GM19023 (cell line): ENCODE results near the gene ANXA2.
"Not testable (repeated sequence)": the region's sequence is repeated elsewhere in the genome, so short reads cannot be mapped to it uniquely, and the experiment has no call there.

Source experiments
- ATAC-seq: cut with Tn5 transposase; IDR thresholded peaks from one replicate; pipeline ENCODE4 v1.9.1; 2021; ENCODE audit warnings: mild to moderate bottlenecking, moderate library complexity; ENCODE audit not compliant: unreplicated experiment

Gene ANXA2

DNA sequence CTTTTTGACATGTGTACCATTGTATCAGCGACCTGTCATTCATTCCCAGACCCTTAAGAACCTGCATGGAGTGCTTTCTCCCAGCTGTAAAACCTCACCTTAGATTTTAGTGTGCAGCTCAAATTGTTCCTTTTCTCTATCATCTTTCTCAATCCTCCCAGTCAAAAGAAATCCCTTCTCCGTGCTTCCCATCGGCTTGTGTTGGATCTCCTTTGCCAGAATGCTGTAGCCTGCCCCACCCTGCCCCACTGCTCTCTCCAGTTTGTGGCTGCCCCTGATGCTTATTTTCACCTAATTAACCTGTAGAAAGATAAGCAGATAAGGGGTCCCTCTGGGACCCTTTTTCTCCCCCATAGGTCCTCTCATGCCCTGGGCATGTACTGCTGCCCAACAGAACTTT is 51.1 kb downstream of the ANXA2 start:
- no peak for ATAC-seq

DNA sequence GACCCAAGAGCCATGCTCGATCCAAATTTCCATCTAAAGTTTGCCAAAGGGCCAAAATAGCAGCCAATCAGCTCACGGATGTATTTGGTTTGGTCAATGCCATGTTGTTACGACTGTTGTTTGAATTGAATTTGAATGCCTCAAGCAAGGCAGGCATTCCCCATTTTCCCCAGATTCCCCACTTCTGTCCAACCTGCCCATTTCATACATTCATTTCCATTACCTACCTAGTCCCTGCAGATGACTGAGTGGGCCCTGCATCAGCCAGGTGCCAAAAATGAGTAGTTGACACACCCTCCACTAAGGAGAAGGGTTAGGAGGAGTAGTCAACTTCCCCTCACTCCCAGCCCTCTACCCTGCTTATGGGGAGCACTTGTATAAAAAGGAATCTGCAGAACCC is 51.7 kb downstream of the ANXA2 start:
- no peak for ATAC-seq

DNA sequence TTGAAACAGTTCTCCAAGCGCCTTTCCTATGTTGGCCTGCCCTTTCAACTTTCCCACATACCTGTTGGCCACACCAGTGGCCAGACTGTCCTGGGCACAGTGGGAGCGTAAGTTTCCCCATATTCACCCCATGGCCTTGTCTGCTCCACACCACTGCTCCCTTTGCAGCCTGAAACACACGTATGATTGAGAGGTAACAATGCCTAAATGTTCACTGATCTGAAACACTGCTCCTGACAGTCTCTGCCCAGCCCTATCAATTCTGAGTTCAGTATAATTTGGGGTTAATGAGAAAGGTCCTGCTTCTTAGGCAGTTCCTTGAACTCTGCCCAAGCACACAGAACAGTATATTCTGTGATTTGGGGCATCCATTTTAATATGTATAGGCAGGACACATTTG is 52.2 kb downstream of the ANXA2 start:
- no peak for ATAC-seq

DNA sequence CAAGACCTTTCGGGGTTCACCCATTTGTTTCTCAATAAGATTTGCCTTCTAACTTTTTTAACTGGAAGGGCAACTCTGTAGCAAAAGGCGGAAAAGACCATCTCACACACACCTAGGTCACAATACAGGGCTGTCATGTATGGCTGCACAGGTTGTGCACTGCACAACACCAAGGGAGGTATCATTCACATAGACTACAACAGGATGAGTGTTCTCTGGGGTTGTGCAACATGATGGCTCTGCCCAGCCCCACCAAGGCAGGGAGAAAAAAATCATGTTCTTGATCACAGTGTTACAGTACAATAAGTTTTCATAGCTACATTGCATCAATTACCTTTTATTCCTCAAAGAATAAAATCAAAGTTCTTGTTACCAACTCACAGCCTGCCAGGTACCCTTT is 52.8 kb downstream of the ANXA2 start:
- no peak for ATAC-seq

DNA sequence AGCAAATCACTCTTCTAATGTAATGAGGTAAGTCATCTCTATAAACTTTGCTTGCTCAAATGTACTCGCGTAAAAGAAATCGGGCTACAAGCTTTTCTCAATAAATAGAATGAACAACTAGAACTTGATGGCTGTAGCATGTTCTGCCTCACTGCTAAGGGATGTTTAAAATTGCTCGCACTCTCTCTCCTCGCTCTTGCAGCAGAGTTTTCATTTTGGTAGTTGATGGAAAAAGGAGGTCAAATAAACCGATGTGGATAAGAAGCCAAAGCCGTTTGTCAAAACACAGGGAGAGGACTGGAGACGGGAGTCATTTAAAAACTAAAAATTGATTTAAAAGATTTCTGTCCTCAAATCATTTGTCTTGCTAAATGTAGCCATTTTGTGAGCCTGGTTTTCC is 53.3 kb downstream of the ANXA2 start:
- ATAC-seq, result no peak

DNA sequence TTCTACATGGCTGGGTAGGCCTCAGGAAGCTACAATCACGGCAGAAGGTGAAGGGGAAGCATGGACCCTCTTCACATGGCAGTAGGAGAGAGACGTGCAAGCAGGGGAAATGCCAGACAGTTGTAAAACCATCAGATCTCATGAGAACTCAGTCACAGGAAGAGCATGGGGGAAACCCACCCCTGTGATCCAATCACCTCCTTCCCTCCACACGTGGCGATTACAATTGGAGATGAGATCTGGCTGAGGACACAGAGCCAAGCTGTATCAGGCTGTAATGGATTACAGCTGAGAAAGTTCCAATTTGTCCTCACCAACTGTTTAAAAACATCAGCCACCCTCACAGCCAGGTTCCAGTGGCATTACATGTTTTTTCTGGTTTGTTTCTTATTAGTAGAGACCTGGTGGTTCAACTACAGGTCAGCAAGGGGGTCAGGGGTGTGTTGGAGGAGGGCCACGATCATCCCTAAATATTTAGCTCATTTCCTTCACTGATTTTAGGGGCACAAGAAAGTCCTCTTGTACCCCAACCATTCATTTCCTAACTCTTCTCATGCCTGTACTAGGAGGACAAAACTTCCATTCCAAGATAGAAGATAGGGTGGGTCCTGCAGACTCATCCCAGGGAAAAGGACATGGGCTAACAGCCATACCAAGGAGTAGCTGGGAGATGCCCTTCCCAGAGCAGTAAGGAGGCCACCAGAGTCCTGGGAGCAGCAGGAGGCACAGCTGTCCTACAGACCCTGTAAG is 54.4 kb downstream of the ANXA2 start:
- ATAC-seq, result no peak

DNA sequence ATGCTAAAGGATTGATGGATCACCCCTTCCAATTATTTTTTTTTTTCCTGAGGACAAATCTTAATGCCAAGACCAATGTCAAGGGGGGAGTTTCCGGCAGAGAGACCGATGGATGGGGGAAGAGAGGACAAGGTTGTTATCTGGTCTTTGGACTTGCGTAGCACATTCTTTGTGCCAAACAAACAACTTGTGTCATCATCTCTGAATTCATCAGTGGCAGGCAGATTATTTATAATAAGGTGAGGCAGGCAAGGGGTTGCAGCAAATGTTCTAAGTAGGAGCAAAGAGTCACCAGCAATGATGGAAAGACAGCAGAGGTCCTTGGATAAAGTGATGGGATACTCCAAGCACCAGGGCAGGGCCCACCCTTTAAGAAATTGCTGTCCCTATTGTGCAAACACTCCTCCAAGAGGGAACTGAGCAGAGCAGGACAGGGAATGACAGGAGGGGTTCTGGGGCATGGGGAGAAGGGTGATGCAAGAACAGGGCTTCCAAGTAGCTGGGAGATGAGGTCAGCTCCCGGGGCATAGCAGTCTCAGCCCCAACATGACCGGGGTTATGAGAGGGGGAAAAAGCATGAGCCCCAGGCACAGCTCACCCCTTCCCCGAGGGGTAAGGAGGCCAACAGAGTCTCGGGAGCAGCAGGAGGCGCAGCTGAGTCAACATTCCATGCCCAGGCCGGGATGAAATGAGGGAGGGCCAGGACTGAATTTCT is 57.4 kb downstream of the ANXA2 start:
- ATAC-seq, result no peak

DNA sequence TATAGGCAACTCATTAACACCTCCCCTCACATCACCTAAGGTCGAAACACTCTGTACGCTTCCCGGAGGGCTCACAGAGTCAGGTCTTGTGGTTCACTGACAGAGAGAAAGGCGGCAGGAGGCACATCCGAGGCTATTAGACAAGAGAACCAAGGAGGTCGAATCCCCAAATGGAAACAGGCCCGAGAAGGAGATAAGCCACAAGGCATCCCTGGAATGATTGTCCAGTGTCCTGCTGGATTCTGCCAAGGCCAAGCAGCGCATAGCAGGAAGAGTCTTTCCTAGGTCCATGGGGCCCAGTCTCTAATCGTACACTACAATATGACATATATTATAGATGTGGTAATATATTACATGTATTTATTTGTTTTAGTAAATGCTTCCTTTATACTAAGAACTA is 58.5 kb downstream of the ANXA2 start:
- ATAC-seq, result no peak

DNA sequence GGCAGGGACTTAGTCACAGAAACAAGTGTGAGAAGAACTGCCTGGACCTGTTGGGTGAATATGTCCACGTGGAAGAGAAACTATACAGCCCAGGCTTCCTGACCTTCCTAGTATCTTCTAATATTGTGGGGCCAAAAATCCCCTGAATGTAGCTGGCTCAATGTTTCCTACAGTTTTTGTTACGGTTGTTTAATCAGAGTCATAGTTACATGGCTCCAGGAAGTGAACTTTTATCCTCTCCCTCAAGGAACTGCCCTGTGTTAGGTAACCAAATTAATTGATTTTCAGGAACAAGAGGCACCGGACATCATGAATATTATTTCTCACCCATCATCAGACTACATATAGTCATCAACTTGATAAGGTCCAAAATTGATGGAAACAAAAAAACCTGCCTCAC is 59.0 kb downstream of the ANXA2 start:
- no peak for ATAC-seq

DNA sequence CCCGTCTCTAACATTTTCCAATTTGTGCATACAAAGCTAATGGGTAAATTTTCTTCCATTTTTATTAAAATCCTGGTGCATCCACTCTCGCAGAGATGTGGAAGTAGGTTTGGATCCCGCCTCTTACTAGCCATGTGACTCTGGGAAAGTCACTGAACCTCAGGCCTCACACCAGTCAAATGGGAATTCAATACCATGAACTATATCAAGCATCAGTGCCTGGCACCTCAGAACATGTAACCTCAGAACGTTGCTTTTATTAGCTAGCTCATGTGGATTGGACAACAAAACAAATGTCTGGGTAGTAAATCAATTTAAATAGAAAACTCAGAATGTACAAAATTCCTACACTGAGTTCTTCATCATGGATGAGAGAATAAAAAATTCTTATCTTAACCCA is 60.7 kb downstream of the ANXA2 start:
- ATAC-seq, result no peak

DNA sequence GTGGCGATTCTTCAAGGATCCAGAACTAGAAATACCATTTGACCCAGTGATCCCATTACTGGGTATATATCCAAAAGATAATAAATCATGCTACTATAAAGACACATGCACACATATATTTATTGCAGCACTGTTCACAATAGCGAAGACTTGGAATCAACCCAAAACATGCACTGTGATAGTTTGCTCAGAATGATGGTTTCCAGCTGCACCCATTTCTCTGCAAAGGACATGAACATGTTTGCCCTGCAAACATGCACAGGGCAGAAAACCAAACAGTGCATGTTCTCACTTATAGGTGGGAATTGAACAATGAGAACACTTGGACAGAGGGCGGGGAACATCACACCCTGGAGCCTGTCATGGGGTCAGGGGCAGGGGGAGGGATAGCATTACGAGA is 62.5 kb downstream of the ANXA2 start:
- ATAC-seq, result not testable (repeated sequence)

DNA sequence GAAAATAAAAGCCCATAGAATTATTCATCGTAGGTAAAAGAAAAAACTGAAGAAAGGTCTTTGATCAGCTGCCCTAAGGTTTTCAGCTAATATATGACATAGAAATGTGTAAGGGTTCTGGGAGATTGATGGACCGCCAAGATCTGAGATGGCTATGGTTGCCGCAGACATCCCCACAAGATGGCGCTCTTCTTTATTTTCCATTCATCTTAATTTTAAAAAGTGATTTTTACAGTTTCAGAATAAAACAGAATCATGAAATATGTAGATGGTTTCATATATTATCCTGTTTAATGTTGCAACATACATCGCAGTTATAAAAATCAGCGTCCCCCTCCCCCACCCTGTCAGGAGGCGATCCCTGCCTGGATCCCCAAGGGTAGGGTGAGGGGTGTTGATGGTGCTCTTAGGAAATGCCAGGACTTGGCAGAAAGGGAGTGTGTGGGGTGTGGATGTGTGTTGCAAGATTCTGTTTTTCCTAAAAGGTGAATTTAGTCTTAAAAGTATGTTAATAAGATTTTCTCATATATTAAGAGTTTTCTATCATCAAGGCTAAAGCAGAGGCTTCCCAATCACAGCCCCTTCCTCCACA is 68.8 kb downstream of the ANXA2 start:
- ATAC-seq, result no peak

DNA sequence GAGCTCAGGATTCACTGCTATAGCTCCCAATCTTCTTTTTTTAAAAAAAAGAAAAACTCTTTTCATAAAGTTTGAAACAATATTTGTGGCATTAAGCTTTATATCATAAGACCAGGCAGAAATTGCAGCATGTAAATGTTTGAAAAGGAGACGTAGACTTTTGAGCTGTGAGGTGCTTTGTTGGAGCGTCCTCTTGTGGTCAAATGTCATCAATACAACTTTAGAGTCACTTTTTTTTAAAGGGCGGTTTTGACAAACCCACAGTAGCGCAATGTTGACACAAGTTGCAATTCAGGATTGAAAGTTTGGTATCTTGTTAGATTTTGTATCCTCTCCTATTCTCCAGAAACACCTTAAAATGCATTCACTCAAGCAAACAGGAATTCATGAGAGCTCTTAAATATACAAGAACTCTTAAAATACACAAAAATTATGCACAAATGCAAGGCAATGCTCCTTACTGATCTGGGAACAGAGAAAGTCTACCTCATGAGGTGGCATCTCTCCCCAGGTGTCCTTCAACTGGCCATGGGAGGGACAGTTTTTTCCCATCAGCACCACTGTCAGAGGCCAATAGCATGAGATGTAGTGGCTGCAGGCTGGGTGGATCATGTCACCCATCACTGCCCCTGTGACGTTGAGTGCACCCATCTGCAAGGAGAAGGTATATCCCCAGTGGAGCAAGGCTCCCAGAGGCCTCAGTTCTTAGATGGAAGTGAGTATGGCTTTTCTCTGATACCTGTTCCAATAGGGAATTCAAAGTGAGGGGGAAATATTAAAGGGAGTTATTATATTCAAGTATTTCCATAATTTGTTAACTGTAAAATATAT is 70.7 kb downstream of the ANXA2 start:
- no peak for ATAC-seq

DNA sequence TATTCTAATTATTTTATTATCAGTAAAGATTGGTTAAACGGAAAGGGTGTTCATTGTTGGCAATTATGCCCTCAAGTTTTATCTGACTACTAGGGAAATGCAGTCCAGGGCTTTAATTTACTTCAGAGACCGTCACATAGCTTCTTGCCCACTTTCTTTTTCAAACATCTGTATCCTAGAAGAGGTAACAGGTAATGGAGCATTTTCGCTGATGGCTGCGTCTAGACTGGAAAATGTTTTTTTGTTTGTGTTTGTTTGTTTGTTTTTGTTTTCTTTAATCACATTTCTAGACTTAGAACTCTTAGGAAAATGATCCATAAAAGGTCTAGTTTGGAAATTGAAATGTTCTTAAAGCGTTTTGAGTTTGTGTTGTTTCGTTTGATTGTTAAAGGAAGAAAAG is 71.4 kb downstream of the ANXA2 start:
- ATAC-seq, result no peak

DNA sequence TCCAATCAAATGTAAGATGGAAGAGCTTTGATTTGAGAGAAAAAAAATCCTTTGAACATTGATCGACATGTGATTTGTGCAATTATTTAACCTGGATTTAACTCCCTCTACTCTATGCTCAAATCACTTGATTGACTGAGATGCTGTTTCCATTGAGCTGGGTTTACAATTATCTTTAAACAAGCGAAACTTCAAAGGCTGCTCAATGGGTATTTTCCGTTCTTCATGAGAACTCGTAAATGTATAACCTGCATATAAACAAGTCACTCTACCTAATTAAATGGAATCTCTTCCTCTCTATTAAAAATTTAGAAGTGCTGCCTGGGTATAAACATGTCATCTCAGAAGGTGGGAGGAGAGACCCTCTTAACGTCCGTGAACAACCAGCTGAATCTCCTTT is 71.9 kb downstream of the ANXA2 start:
- no peak for ATAC-seq

DNA sequence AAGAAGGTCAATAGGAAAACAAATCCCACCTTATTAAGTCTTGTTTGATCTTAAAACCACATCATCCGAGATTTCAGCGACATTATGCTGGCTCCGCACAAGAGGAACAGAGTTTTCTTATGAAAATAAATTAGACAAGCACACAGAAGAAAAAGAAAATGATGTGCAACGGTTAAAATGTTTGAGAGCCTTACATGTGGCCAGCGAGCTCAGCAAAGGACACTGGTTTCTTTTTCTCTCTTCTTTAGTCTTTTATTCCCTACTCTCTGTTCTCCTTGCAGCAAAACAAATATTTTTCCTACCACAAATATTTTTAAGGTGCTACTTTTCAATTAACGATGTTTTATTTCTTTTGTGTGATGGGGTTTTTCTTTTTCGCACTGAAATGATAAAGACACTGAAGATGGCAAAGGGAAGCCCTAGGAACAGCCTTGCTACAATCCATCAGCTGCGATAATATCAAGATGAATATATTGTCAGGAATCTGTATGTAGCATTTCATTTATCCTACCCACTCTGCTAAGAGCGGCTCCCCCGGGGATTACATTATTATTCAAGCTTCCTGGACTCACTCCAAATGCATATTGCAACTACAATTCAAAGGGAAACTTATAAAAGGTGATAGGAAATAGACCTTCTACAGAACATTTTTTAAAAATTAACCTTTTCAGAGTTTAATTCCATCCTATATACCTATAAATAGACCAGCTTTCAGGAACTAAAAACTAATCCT is 72.9 kb downstream of the ANXA2 start:
- no peak for ATAC-seq

DNA sequence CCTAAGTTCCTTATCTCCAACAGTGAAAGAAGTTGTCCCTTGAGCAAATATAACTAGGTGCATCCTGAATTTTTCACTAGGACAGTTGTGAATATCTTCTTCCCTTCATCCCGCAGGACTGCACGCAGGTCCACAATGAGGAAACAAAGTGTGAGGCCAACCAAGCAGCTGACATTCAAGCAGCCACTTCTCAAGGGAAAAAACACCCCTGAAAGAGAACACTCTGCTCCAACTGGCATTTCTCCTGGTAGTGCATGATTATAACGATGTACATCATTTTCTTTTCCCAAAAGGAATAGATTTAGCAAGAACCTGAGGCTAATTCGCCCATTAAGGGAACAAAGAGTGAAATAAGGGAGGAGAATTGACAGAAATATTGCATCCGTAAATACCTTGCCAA is 74.5 kb downstream of the ANXA2 start:
- no peak for ATAC-seq

DNA sequence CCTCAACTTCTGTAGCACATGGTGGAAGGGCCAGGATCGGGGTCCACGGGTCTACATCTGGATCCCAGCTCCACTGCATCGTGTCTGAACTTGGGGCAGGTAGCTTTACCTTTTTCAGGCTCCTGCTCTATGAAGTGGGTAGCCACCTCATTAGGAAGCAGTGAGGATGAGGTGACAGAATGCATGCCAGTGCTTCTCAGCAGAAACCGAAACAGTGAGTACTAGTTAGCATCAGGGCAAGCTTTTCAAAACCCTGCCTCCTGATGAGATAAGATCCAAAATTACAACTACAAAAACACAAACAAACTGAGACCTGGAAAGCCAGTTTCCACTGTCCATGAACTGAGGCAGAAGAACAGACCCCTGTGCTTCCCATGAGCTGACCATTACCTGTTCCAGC is 77.4 kb downstream of the ANXA2 start:
- no peak for ATAC-seq

DNA sequence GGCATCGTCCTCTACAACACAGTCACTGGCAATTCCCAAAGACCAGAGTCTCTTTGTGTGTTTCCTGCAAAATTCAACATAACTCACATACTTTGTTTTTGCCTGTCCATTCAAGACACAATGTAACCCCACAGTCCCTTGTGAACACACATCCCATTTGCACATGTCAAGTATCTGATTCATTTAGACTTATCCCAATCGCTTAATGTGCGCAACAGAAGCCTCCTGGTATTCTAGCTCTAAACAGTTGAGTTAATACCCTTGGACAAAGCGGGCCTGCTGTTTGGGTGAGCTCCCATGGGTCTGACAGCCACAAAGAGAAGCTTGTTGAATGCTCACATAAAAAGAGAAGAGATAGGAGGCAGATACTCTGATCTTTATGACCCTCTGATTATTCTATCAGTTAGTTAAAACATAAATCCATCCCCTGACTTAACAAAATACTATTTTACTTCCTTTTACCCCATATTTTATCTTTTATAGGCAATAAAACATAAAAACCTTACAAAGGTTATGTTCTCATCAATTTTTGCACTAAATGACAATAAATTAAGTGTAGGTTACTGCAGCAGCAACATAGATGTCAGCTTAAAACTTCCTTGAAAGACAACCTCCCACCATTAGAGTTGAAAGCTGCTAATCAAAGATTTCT is 79.4 kb downstream of the ANXA2 start:
- ATAC-seq, result no peak

DNA sequence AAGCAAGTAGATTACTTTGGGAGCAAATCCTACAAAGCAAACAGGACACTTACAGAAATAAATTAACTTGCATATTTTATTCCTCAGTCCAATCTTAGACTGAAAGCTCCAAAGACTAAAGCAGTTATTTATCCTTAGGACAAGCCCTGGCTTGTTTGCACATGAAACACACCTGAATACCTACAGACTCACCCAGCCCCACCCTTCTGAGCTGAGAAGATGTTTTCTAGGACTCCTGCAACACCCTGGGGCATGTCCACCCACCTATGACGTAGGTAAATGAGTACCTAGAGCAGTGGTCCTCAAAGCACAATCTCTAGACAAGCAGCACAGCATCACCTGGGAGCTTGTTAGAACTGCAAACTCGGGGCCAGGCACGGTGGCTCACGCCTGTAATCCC is 80.8 kb downstream of the ANXA2 start:
- no peak for ATAC-seq
